SK-N-SH treated with all-trans-retinoic acid at 6 μM for 48 hours (cell line): ENCODE results near the gene KLRF2.

Experiments
- ATAC-seq: fragments of 200-7000 bp; cut with Tn5 transposase; 3 replicates; pipeline ENCODE4 v1.9.1; 2020; ENCODE audit warnings: mild to moderate bottlenecking, moderate library complexity
- ARNTL ChIP-seq: fragments of 450-650 bp; formaldehyde crosslinking; IDR thresholded peaks from 2 replicates; pipeline ENCODE4 v1.5.0; 2020; ENCODE audit warnings: low read depth, mild to moderate bottlenecking, moderate library complexity, borderline replicate concordance
- BACH2 ChIP-seq: fragments of 250-450 bp; sonication (Bioruptor Pico); IDR thresholded peaks from 2 replicates; pipeline ENCODE4 v1.9.0; 2021; ENCODE audit warnings: mild to moderate bottlenecking, borderline replicate concordance
- CSDC2 ChIP-seq: fragments of 250-450 bp; sonication (Bioruptor Pico); IDR thresholded peaks from 2 replicates; pipeline ENCODE4 v1.5.0; 2020; ENCODE audit warnings: mild to moderate bottlenecking, moderate library complexity
- ESRRG ChIP-seq: fragments of 250-450 bp; sonication (Bioruptor Pico); IDR thresholded peaks from 2 replicates; pipeline ENCODE4 v1.6.1; 2021; ENCODE audit warnings: mild to moderate bottlenecking
- GLIS3 ChIP-seq: fragments of 250-450 bp; sonication (Bioruptor Pico); IDR thresholded peaks from 2 replicates; pipeline ENCODE4 v1.5.0; 2020; ENCODE audit warnings: mild to moderate bottlenecking, moderate library complexity
- ISL1 ChIP-seq: fragments of 250-450 bp; sonication (Bioruptor Pico); IDR thresholded peaks from 2 replicates; pipeline ENCODE4 v2.1.2; 2022; ENCODE audit warnings: mild to moderate bottlenecking, moderate library complexity
- OSR1 ChIP-seq: fragments of 250-450 bp; sonication (Bioruptor Pico); IDR thresholded peaks from 2 replicates; pipeline ENCODE4 v1.8.0; 2022; ENCODE audit warnings: moderate library complexity, mild to moderate bottlenecking, inconsistent platforms
- PPARA ChIP-seq: fragments of 250-450 bp; sonication (Bioruptor Pico); IDR thresholded peaks from 2 replicates; pipeline ENCODE4 v1.5.0; 2020; ENCODE audit warnings: mild to moderate bottlenecking, borderline replicate concordance
- RARB ChIP-seq: fragments of 250-450 bp; sonication (Bioruptor Pico); IDR thresholded peaks from 2 replicates; pipeline ENCODE4 v1.8.0; 2021; ENCODE audit warnings: mild to moderate bottlenecking, moderate library complexity
- SNAI2 ChIP-seq: fragments of 250-450 bp; sonication (Bioruptor Pico); IDR thresholded peaks from 2 replicates; pipeline ENCODE4 v1.5.0; 2020; ENCODE audit warnings: mild to moderate bottlenecking, moderate library complexity
- TCF4 ChIP-seq: fragments of 250-450 bp; sonication (Bioruptor Pico); IDR thresholded peaks from 2 replicates; pipeline ENCODE4 v1.8.0; 2021; ENCODE audit warnings: mild to moderate bottlenecking, moderate library complexity, borderline replicate concordance
- TOX ChIP-seq: fragments of 250-450 bp; sonication (Bioruptor Pico); IDR thresholded peaks from 2 replicates; pipeline ENCODE4 v1.8.0; 2021; ENCODE audit warnings: mild to moderate bottlenecking, moderate library complexity, borderline replicate concordance
- ZC3H10 ChIP-seq: fragments of 250-450 bp; sonication (Bioruptor Pico); IDR thresholded peaks from 2 replicates; pipeline ENCODE4 v1.5.1; 2021; ENCODE audit warnings: mild to moderate bottlenecking, moderate library complexity
- ZFP3 ChIP-seq: fragments of 250-450 bp; sonication (Bioruptor Pico); IDR thresholded peaks from 2 replicates; pipeline ENCODE4 v1.5.0; 2020; ENCODE audit warnings: mild to moderate bottlenecking, moderate library complexity
- ZFP30 ChIP-seq: fragments of 450-650 bp; formaldehyde crosslinking; IDR thresholded peaks from 2 replicates; pipeline ENCODE4 v1.5.0; 2022; ENCODE audit warnings: mild to moderate bottlenecking, moderate library complexity
- ZNF70 ChIP-seq: fragments of 450-650 bp; formaldehyde crosslinking; IDR thresholded peaks from 2 replicates; pipeline ENCODE4 v1.5.0; 2020; ENCODE audit warnings: mild to moderate bottlenecking, moderate library complexity
- TF ChIP-seq, protein P1 (sequence below): fragments of 250-450 bp; sonication (Bioruptor Pico); IDR thresholded peaks from 2 replicates; pipeline ENCODE4 v1.5.0; 2020; ENCODE audit warnings: mild to moderate bottlenecking, moderate library complexity
- TF ChIP-seq, protein P2 (sequence below): fragments of 250-450 bp; sonication (Bioruptor Pico); IDR thresholded peaks from 2 replicates; pipeline ENCODE4 v1.5.1; 2020; ENCODE audit warnings: low read depth, mild to moderate bottlenecking, moderate library complexity
- TF ChIP-seq, protein P3 (sequence below): fragments of 250-450 bp; sonication (Bioruptor Pico); IDR thresholded peaks from 2 replicates; pipeline ENCODE4 v1.8.0; 2020; ENCODE audit warnings: mild to moderate bottlenecking, moderate library complexity, borderline replicate concordance
- TF ChIP-seq, protein P4 (sequence below): fragments of 250-450 bp; sonication (Bioruptor Pico); IDR thresholded peaks from 2 replicates; pipeline ENCODE4 v1.8.0; 2021; ENCODE audit warnings: low read depth, mild to moderate bottlenecking, moderate library complexity, borderline replicate concordance
- TF ChIP-seq, protein P5 (sequence below): fragments of 250-450 bp; sonication (Bioruptor Pico); IDR thresholded peaks from 2 replicates; pipeline ENCODE4 v1.5.1; 2021; ENCODE audit warnings: mild to moderate bottlenecking, moderate library complexity

The KLRF2 gene

DNA sequence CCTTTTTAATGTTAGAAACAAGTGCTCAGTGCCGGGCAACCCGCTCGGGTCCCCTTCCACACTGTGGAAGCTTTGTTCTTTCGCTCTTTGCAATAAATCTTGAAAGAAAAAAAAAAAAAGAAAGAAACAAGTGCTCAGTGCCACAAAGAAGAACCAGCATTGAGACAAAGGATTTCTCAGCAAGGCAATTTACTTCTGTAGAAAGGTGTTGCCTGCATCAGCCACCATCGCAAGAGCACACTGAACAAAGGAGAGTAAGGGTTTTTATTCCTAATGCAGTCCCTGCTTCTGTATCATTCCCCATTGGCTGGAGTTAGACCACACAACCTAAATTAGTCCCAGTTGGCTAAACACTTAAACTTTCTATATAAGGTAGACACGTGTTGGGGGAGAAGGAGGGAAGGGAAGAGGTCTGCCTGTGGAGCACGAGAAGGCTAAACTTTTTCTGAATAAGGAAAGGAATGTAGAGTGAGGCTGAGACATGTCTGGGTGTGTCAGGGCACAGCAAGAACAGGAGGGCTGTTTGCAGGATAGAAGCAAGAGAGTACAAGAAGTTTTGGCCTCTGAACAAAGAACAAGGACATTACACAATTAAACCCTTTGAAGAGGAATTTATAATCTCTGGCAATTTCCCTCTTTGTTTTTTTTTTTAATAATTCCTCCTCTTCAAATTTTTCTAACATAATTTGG, 21.4 kb downstream of the KLRF2 start:
- ATAC-seq: no peak
- no peak for TF ChIP-seq ZC3H10 (CRISPR knock-in tag)
- TF ChIP-seq ESRRG (CRISPR knock-in tag): no peak
- no peak for TF ChIP-seq CSDC2
- TF ChIP-seq GLIS3: no peak
- no peak for TF ChIP-seq ZFP3 (CRISPR knock-in tag)
- TF ChIP-seq SNAI2: no peak
- TF ChIP-seq, protein P1, sequence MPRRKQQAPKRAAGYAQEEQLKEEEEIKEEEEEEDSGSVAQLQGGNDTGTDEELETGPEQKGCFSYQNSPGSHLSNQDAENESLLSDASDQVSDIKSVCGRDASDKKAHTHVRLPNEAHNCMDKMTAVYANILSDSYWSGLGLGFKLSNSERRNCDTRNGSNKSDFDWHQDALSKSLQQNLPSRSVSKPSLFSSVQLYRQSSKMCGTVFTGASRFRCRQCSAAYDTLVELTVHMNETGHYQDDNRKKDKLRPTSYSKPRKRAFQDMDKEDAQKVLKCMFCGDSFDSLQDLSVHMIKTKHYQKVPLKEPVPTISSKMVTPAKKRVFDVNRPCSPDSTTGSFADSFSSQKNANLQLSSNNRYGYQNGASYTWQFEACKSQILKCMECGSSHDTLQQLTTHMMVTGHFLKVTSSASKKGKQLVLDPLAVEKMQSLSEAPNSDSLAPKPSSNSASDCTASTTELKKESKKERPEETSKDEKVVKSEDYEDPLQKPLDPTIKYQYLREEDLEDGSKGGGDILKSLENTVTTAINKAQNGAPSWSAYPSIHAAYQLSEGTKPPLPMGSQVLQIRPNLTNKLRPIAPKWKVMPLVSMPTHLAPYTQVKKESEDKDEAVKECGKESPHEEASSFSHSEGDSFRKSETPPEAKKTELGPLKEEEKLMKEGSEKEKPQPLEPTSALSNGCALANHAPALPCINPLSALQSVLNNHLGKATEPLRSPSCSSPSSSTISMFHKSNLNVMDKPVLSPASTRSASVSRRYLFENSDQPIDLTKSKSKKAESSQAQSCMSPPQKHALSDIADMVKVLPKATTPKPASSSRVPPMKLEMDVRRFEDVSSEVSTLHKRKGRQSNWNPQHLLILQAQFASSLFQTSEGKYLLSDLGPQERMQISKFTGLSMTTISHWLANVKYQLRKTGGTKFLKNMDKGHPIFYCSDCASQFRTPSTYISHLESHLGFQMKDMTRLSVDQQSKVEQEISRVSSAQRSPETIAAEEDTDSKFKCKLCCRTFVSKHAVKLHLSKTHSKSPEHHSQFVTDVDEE (CRISPR knock-in tag): no peak
- TF ChIP-seq, protein P2, sequence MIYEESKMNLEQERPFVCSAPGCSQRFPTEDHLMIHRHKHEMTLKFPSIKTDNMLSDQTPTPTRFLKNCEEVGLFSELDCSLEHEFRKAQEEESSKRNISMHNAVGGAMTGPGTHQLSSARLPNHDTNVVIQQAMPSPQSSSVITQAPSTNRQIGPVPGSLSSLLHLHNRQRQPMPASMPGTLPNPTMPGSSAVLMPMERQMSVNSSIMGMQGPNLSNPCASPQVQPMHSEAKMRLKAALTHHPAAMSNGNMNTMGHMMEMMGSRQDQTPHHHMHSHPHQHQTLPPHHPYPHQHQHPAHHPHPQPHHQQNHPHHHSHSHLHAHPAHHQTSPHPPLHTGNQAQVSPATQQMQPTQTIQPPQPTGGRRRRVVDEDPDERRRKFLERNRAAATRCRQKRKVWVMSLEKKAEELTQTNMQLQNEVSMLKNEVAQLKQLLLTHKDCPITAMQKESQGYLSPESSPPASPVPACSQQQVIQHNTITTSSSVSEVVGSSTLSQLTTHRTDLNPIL (CRISPR knock-in tag): no peak
- no peak for TF ChIP-seq TCF4 (CRISPR knock-in tag)
- TF ChIP-seq ZNF70: no peak
- TF ChIP-seq ZFP30 (CRISPR knock-in tag): no peak
- TF ChIP-seq PPARA: no peak
- no peak for TF ChIP-seq ISL1 (CRISPR knock-in tag)

DNA sequence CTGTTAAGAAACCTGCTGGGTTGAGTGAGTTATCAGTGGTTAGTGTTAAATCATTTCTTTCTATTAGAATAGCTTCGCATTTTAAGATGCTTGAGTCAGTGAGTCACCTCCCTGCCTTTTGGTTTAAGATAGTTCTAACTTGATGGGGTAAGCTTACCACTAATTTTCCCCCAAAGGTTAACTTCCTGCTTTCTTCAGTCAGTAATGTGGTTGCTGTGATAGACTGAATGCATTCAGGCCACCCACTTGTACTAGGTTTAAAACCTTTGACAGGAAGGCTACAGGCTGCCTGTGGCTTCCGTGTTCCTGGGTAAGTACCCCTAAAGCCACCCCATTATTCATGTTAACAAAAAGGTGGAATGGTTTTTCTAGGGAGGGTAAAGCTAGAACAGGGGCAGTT, 25.6 kb downstream of the KLRF2 start:
- TF ChIP-seq ZNF70 (no peak), OSR1 (no peak), ARNTL (no peak), TOX (CRISPR knock-in tag) (no peak), SNAI2 (no peak), ZFP30 (CRISPR knock-in tag) (no peak)
- TF ChIP-seq, protein P3, sequence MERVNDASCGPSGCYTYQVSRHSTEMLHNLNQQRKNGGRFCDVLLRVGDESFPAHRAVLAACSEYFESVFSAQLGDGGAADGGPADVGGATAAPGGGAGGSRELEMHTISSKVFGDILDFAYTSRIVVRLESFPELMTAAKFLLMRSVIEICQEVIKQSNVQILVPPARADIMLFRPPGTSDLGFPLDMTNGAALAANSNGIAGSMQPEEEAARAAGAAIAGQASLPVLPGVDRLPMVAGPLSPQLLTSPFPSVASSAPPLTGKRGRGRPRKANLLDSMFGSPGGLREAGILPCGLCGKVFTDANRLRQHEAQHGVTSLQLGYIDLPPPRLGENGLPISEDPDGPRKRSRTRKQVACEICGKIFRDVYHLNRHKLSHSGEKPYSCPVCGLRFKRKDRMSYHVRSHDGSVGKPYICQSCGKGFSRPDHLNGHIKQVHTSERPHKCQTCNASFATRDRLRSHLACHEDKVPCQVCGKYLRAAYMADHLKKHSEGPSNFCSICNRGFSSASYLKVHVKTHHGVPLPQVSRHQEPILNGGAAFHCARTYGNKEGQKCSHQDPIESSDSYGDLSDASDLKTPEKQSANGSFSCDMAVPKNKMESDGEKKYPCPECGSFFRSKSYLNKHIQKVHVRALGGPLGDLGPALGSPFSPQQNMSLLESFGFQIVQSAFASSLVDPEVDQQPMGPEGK (CRISPR knock-in tag): no peak
- TF ChIP-seq, protein P4, sequence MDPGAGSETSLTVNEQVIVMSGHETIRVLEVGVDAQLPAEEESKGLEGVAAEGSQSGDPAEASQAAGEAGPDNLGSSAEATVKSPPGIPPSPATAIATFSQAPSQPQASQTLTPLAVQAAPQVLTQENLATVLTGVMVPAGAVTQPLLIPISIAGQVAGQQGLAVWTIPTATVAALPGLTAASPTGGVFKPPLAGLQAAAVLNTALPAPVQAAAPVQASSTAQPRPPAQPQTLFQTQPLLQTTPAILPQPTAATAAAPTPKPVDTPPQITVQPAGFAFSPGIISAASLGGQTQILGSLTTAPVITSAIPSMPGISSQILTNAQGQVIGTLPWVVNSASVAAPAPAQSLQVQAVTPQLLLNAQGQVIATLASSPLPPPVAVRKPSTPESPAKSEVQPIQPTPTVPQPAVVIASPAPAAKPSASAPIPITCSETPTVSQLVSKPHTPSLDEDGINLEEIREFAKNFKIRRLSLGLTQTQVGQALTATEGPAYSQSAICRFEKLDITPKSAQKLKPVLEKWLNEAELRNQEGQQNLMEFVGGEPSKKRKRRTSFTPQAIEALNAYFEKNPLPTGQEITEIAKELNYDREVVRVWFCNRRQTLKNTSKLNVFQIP (CRISPR knock-in tag): no peak
- TF ChIP-seq, protein P1 (CRISPR knock-in tag): no peak
- TF ChIP-seq, all 23 proteins: peak for 0
- ATAC-seq: no peak

DNA sequence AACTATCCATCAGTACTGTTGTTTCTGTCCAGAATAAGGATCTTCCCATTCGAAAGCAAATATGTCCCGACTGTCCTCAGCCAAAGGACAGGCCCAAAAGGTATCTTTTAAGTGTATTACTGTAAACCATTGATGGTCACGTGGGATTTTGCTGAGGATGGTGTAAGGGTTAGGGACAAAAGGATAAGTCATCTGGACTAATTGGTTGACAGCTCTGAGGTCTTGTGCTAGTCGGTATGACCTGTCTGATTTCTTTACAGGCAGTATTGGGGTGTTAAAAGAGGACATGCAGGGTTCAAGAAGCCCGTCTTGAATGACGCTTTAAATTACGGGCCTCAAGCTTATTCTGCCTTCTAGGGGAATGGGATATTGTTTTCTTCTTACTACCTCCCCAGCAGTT, 26.5 kb downstream of the KLRF2 start:
- ATAC-seq: no peak
- TF ChIP-seq, protein P5, sequence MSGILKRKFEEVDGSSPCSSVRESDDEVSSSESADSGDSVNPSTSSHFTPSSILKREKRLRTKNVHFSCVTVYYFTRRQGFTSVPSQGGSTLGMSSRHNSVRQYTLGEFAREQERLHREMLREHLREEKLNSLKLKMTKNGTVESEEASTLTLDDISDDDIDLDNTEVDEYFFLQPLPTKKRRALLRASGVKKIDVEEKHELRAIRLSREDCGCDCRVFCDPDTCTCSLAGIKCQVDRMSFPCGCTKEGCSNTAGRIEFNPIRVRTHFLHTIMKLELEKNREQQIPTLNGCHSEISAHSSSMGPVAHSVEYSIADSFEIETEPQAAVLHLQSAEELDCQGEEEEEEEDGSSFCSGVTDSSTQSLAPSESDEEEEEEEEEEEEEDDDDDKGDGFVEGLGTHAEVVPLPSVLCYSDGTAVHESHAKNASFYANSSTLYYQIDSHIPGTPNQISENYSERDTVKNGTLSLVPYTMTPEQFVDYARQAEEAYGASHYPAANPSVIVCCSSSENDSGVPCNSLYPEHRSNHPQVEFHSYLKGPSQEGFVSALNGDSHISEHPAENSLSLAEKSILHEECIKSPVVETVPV (CRISPR knock-in tag): no peak
- TF ChIP-seq ZC3H10 (CRISPR knock-in tag): no peak
- TF ChIP-seq SNAI2: no peak
- TF ChIP-seq ISL1 (CRISPR knock-in tag): no peak
- TF ChIP-seq, protein P2 (CRISPR knock-in tag): no peak
- no peak for TF ChIP-seq ZNF70
- no peak for TF ChIP-seq ZFP30 (CRISPR knock-in tag)
- no peak for TF ChIP-seq RARB (CRISPR knock-in tag)
- TF ChIP-seq PPARA: no peak
- no peak for TF ChIP-seq BACH2
- TF ChIP-seq GLIS3: no peak
- no peak for TF ChIP-seq ESRRG (CRISPR knock-in tag)
- TF ChIP-seq ZFP3 (CRISPR knock-in tag): no peak
- no peak for TF ChIP-seq OSR1
- TF ChIP-seq, protein P3 (CRISPR knock-in tag): no peak
